ENCODE measurements around the gene PRF1.
"Not testable (repeated sequence)": the region's sequence is repeated elsewhere in the genome, so short reads cannot be mapped to it uniquely, and the experiment has no call there.

Gene PRF1

DNA sequence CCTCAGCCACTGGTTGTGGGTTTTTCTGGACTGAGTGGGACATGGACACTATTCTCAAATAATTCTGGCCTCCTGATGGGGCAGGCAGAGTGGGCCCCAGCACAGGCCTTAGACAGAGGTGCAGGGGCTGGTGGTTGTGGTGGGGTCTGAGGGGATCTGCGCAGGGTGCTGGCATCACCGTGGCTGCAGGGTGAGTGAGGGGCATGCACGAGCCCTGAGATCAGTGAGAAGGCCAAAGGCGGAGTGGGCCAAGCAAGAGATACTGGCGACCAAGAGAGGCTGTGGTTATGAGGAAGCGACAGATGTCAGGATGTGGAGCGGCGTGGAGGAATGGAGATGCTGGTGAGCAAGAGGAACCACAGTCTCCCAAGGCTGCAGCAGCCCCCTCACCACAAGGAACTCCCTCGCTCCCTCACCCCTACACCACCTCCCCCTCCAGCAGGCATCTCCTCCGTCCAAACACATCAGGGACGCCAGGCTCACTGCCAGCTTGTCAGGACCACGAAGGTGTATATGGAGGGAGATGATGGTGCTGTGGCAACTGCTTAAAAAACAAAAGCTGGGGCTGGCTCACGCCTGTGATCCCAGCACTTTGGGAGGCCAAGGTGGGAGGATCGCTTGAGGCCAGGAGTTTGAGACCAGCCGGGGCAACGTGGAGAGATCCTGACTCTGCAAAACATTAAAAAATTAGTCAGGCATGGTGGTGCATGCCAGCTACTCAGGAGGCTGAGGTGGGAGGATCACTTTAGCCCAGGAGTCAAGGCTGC is 9.6 kb downstream of the PRF1 start:
- FAIRE-seq: no peak

- no peak for FAIRE-seq
Observed at GRCh38 chr10:70592186-70592735, 10.3 kb downstream of the PRF1 start.

DNA sequence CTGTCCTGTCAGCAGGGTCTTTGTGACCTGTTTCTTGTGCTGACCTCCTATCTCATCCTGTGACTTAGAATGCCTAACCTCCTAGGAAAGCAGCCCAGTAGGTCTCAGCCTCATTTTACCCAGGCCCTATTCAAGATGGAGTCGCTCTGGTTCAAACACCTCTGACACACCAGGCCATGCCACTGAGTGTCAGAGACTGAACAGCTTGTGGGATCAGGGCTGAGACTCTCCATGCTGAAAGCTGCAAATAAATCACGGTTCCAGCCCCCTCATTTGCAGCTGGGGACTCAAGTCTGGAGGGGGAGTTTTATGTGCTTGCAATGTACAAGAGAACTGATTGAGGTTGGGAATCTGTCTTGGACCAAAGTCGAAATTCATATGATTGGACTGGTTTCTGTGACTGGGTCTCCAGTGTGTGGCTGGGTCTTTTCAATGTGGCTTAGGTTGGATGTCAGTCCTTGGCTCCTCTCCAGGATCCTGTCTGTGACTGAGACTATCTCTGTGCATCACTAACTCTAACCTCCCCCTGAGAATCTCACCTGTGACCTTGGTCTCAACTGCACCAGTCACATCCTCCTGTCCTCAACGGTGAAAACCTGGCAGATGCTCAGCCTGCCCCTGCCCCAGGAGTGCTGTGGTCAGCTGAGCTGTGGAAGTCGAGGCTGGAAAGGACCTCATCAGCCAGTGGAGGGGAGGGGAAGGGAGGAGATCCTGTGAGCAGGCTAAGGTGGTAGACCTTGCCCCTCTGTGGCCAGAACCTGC is 11.7 kb downstream of the PRF1 start:
- no peak for FAIRE-seq

DNA sequence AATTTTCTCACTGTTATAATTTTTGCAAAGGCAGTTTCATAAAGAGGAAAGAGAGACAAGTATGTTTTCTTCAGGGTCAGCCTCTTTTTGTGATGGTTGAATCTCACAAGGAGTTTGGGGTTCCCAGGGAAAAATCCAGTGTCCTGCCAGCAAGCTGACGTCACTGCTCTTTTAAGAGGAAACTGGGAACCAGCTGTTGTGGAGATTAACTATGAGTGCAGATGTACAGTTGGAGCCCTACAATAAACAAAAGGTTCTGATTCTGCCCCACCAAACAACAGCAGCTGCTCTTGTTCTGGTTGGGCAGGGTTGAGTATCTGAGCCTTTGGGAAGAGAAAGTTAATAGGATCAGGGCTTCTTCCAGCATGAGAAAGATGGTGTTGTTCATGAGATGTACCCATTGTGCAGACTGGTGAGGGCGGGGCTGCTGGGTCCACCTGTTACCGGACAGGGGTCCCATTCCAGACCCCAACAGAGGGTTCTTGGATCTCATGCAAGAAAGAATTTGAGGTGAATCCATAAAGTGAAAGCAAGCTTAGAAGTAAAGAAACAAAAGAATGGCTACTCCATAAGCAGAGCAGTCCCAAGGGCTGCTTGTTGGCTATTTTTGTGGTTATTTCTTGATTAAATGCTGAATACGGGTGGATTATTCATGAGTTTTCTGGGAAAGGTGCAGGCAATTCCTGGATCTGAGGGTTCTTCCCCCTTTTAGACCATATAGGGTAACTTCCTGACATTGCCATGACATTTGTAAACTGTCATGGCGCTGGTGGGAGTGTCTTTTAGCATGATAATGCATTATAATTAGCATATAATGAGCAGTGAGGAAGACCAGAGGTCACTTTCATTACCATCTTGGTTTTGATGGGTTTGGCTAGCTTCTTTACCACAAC is 12.5 kb downstream of the PRF1 start:
- no peak for FAIRE-seq

DNA sequence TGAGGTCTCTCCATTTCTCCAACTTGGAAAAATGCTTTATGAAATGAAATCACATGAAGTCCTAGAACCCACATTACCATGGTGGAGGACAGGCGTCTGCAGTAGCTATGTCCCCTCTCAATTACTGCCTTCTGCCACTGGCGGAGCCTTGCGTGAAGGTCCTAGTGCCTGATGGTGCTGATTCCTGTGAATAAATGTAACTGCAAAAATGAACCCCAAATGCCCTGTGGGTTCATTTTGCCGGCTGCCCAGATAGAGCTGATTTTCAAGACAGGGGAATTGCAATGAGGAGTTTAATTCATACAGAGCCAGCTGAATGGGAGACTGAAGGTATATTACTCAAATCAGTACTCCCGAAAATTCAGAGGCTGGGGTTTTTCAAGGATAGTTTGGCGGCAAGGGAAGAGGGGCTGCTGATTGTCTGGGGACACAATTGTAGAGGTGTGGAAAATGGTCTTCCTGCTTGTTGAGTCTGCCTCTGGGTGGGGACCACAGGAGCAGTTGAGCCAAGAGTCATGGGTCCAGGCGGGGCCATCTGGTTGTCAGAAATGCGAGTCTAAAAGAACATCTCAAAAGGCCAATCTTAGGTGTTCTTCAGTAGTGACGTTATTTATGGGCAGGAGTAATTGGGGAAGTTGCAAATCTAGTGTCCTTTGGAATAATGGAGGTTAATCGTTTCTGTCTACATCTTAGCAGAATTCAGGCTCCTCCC is 13.5 kb downstream of the PRF1 start:
- FAIRE-seq: no peak

GRCh38 chr10:70588255-70588654 is 14.3 kb downstream of the PRF1 start:
- no peak for FAIRE-seq

GRCh38 chr10:70587045-70587658 is 15.4 kb downstream of the PRF1 start:
- FAIRE-seq: no peak

GRCh38 chr10:70586348-70586930 is 16.1 kb downstream of the PRF1 start:
- FAIRE-seq: no peak

GRCh38 chr10:70585578-70586169 is 16.9 kb downstream of the PRF1 start:
- no peak for FAIRE-seq

DNA sequence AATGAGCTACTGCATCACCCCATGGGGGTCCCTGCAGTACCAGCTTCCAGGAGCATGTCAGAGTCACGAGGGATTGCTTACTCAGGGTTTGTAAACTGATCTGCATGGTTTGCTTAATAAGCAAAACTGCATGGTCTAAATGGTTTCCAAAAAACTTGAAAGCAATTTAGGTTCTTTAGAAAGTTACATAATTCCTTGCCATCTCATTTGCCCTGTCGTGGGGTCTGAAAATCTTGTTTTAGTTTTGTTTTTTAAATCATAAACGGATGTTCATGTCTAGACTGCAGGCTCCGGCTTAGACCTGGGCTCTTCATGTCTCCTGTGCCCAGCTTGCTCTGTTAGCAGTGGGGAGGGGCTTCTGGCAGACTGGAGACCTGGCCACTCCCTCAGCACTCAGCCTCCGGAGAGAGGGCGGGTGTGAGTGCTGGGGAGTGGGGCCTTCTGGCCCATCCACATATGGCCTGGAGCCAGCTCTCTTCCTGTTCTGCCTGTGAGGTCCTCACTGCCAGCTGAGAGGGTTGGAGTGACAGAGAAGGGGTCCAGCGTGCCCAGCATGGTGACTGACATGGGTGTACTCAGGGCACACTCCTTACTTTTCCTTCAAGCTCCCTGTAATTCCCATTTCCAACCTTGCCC is 17.5 kb downstream of the PRF1 start:
- no peak for FAIRE-seq

GRCh38 chr10:70584366-70584765 is 18.2 kb downstream of the PRF1 start:
- FAIRE-seq: no peak

GRCh38 chr10:70583669-70584037 is 18.9 kb downstream of the PRF1 start:
- FAIRE-seq: no peak

DNA sequence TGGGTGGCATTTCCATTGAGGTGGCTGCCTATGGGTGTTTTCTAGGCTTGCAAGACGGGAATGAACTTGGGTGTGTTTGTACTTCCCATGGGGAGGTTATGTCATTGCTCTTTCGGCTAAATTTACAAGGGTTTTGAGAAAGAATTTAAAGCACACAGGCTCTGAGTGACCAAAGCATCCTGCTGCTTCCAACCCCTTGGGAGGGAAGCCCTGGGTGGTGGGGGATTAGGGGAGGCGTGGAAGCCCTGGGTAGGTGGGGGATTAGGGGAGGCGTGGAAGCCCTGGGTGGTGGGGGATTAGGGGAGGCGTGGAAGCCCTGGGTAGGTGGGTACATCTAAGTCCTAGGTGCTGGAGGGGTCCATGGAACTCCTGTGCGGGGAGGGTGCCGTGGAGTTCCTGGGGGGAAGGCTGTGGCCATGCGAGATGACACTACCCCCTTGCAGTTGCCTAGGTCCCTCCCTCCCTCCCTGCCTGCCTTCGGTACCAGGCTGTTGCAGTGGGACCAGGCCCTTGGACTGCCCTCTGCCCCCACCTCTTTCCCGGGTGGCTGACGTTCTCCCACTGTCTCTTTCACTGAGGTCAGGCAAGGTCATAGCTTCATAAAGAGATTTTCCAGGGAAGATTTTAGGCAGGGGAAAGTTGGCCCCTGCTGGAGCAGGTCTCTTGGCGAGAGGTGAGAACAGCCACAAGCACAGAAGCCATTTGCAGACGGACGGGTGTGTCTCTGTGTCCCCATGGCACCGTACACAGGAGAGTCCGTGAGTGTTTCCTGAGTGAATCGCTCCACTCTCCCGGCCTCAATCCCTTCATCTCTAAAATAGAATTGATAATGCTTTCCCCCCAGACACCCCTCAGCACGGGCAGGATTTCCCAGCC is 19.5 kb downstream of the PRF1 start:
- no peak for FAIRE-seq

- FAIRE-seq: not testable (repeated sequence)
Observed at GRCh38 chr10:70581176-70581575, 21.4 kb downstream of the PRF1 start.

DNA sequence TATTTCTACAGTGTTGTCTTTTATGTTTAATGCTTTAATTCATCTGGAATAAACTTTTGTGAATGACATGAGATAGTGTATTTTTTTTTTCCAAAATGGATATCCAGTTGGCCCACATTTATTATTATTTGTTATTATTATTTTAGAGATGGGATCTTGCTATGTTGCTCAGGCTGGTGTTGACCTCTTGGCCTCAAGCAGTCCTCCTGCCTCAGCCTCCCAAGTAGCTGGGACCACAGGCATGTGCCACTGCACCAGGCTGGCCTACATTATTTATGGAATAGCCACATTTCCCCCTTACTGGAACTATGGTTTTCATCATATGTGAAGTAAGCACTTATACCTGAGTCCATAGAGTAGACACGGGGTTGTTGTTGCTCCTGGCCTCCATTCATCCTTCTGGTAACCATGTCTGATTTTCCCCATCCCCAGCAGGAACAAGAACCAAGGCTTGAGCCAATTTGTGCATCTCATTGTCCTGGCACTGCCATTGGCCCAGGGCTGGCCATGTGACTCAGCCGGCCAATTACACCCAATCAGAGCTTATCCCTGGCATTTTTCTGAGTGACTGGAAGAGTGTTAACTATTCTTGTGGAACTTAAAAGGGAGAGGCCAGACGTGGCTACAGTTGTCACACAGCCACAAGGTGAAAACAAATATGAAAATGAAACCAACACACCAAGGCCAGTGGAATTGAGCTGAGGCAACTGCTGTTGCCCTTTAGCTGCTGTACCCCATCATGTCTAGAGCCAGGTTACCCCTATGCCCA is 23.1 kb downstream of the PRF1 start:
- FAIRE-seq: no peak

DNA sequence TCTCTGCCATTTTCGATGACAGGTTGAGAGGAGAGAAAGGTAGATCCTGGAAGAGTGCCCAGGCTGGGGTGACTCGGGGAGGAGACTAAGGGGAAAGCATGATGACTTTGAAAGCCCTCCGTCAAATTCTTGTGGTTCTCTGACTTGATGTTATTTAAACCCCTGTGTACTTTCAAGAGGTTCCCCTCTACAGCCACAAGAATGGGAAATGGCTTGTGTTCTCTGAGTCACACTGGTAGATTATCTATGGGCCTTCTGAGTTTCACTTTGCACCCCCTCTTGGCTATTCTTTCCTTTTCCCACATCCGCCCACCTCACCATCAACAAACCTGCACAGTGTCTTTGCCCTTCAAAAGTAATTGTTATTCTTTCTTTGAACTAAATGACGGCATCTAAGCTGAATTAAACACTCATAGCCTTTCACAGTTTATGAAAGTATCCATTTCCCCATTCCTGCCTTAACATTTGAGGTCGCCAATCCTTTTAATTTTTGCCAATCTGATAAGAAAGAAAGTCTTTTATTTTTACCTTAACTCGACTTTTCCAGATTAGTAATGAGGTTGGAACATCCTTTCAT is 24.1 kb downstream of the PRF1 start:
- no peak for FAIRE-seq

- FAIRE-seq: no peak
Observed at GRCh38 chr10:70576803-70577517, 25.6 kb downstream of the PRF1 start.
